Immature natural killer cell (primary cell): ENCODE results near the gene MGLL. TPM values are rescaled to one million over a fixed set of nuclear protein-coding genes. Genes with fewer than 3 reads are reported as not detected.

ENCODE experiments used
- DNase-seq, 3 donors: peaks; one replicate each; pipeline ENCODE4 v3.0.0; 2022; ENCODE audit warnings: mixed read lengths in 1 of 3
- H3K27ac Mint-ChIP-seq, 6 donors: one replicate each; pipeline ENCODE4 v1.8.0; 2020; ENCODE audit warnings: mixed read lengths in 6 of 6, mild to moderate bottlenecking in 5 of 6, inconsistent platforms in 4 of 6, moderate library complexity in 3 of 6
- H3K27me3 Mint-ChIP-seq, 3 donors: one replicate each; pipeline ENCODE4 v1.8.0; 2020 to 2021; ENCODE audit warnings: low read depth in 3 of 3, mild to moderate bottlenecking in 3 of 3, mixed read lengths in 3 of 3, moderate library complexity in 3 of 3, inconsistent platforms in 1 of 3
- H3K36me3 Mint-ChIP-seq, 3 donors: one replicate each; pipeline ENCODE4 v1.8.0; 2020; ENCODE audit warnings: mixed read lengths in 3 of 3, inconsistent platforms in 2 of 3, mild to moderate bottlenecking in 2 of 3
- H3K4me1 Mint-ChIP-seq, 2 donors: one replicate each; pipeline ENCODE4 v1.8.0; 2020; ENCODE audit warnings: inconsistent platforms in 2 of 2, mild to moderate bottlenecking in 2 of 2, mixed read lengths in 2 of 2, moderate library complexity in 1 of 2
- H3K4me3 Mint-ChIP-seq, 5 donors: one replicate each; pipeline ENCODE4 v1.8.0; 2020; ENCODE audit warnings: mild to moderate bottlenecking in 5 of 5, mixed read lengths in 5 of 5, inconsistent platforms in 3 of 5, moderate library complexity in 3 of 5
- H3K9me3 Mint-ChIP-seq, 6 donors: one replicate each; pipeline ENCODE4 v1.8.0; 2020; ENCODE audit warnings: mild to moderate bottlenecking in 6 of 6, mixed read lengths in 6 of 6, inconsistent platforms in 4 of 6, moderate library complexity in 3 of 6
- polyA plus RNA-seq, 3 donors: library from polyadenylated mRNA; unstranded; fragments of 300-500 nt; fragmentation: Illumina TruSeq; gene quantifications; one replicate each; pipeline ENCODE4 v1.2.3, GENCODE V29; 2021

The MGLL gene
- polyA plus RNA-seq, 3 donors from 2014 or later: 2.6 to 3.6 (median 2.6) TPM

DNA sequence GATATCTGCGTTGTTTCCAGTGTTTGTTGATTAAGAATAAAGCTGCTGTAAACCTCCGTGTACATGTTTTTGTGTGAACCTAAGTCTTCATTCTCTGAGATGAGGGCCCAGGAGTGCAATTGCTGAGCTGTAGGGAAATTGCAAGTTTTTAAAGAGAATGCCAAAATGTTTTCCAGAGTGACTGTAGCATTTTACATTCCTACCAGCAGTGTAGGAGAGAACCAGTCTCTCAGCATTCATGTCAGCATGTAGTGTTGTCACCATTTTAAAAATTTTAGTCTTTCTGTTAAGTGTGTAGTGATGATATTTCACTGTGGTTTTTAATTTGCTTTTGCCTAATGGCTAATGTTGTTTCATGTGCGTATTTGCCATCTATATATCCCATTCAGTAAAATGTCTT lies 3.4 kb upstream of the MGLL start:
- Mint-ChIP-seq H3K4me3 (no peak overlapping the region), H3K27ac (no peak overlapping the region), H3K36me3 (peaks cover 3 to 13% (median 5%) of the 10 kb centered on the region in 3 donors), H3K4me1 (peaks cover 6 to 9% of the 10 kb centered on the region in 2 donors), H3K27me3 (peaks cover 1 to 16% (median 8%) of the 10 kb centered on the region in 3 donors), H3K9me3 (peaks cover 11 to 32% (median 20%) of the 10 kb centered on the region in 6 donors)
- DNase-seq: no peak

DNA sequence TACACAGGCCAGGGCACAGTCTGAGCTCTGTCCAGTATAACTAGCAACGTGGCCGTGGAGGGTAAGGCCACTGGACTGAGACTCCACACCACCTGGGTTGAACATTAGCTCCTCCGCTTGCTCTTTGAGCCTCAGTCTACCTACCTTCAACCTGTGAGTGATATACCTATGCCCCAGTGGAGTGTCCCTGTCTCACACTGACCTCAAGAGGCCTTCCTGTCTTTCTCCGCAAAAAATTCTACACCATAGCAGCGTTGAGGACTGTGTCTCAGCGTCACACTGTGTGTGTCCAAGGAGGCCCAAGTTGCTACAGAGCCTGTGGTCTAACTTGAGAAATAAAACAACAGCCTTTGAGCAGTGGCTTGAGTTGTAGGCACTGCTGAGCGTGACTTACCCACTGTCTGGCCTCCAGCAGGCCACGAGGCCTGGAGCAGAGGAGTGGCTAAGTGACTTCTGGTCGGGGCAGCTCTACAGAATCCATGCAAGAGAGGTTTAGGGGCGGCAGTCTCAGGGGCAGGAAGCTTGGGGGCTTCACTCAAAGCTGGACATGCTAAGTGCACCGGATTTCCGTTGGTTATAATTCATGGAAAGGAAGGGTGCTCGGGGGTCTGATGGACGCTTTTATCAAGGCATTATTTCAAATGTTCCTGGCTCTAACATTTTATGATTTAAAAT lies 2.0 kb upstream of the MGLL start:
- Mint-ChIP-seq H3K36me3 (peaks cover 0 to 4% (median 0%) of the 10 kb centered on the region in 3 donors), H3K9me3 (peaks cover 4 to 17% (median 9%) of the 10 kb centered on the region in 6 donors), H3K27me3 (peaks cover 1 to 24% (median 8%) of the 10 kb centered on the region in 3 donors), H3K4me3 (peak overlapping the region in 3 of 5 donors; percentile 59 to 64 (median 61)), H3K4me1 (peaks cover 9 to 14% of the 10 kb centered on the region in 2 donors), H3K27ac (no peak overlapping the region)
- DNase-seq: no peak

DNA sequence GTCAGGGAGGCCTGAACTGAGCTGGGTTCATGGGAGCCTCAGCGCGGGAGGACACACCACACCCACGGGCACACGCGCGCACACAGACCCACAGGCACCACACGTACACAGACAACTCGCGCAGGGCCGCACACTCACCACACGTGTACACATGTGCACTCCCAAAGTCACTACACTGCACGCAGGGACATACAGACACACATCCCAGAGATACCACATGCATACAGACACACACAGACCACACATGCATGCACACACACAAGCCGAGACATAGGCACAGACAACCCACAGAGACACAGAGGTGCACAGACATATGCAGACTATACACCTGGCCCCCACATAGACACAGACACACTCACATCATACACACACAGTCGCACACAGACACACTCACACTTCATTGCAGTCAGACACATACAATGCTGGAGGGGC lies 1.1 kb upstream of the MGLL start:
- Mint-ChIP-seq H3K27me3 (peaks cover 1 to 24% (median 8%) of the 10 kb centered on the region in 3 donors), H3K36me3 (peaks cover 0 to 4% (median 0%) of the 10 kb centered on the region in 3 donors), H3K27ac (peak overlapping the region in 1 of 6 donors; percentile 43), H3K9me3 (peaks cover 0 to 9% (median 5%) of the 10 kb centered on the region in 6 donors), H3K4me1 (peaks cover 9 to 14% of the 10 kb centered on the region in 2 donors), H3K4me3 (peak overlapping the region; percentile 59 to 73 (median 64))
- DNase-seq: no peak

DNA sequence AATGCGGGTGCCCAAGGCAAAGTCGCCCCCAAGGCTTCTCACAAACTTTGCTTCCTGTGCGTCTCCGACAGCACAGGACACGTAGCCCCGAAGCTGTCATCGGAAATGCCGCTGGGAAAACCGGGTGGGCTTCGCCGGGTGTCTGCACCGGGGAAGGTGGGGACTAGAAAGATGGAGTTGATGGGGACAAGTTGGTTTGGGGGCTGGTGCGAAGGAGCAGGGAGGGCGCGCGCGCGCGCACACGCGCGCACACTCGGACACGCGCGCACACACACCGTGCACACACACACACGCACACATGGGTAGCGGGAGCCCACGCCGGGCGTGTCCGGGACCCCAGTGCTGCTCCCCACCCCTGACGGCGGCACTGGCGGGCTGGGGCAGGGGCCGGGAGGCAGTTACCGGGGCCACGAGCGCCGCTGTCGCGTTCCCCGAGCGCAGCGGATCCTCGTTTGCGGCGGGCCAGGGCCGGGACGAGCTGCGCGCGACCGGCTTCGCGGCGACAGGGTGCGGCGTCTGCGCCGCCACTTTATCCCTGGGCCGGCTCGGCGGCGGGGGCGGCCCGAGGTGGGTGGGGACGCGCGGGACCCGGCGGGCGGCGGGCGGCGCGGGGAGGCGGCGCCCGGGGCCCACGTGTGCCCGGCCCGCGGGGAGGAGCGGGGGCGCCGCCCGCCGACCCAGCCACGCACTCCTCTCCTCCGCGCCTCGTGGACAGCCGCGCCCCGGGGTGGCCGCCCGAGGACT lies 539 bp upstream of the MGLL start:
- H3K4me1 Mint-ChIP-seq: peaks cover 9 to 14% of the 10 kb centered on the region in 2 donors
- peak in 2 of 3 donors; percentile 2 to 11 for DNase-seq
- peaks cover 0 to 3% (median 0%) of the 10 kb centered on the region in 6 donors for H3K9me3 Mint-ChIP-seq
- H3K36me3 Mint-ChIP-seq: peaks cover 0 to 4% (median 0%) of the 10 kb centered on the region in 3 donors
- peak overlapping the region; percentile 68 to 89 (median 85) for H3K4me3 Mint-ChIP-seq
- peaks cover 1 to 24% (median 8%) of the 10 kb centered on the region in 3 donors for H3K27me3 Mint-ChIP-seq
- H3K27ac Mint-ChIP-seq: no peak overlapping the region

DNA sequence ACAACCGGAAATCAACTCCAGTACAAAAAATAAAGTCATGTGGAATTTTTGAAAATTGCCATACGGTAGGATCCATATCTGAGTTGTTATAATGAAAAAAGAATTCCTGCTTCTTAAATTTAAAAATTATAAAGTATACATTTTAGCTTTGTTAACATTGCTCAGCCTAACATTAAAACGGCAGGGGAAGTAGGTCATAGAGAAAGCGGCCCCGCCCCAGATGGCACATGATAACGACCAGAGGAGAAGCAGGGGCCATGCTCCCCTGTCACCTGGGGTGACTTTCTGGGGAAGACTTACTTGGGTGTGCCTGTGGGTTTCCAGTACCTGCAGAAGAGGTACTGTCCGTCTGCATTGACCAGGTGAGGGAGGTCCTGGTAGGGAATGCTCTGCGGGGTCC lies 921 bp downstream of the MGLL start:
- Mint-ChIP-seq H3K27ac (no peak overlapping the region), H3K27me3 (peaks cover 1 to 27% (median 8%) of the 10 kb centered on the region in 3 donors), H3K4me1 (peaks cover 9 to 14% of the 10 kb centered on the region in 2 donors), H3K4me3 (peak overlapping the region in 3 of 5 donors; percentile 10 to 70 (median 45)), H3K9me3 (no peaks in the 10 kb centered on the region), H3K36me3 (peaks cover 0 to 4% (median 0%) of the 10 kb centered on the region in 3 donors)
- no peak for DNase-seq

DNA sequence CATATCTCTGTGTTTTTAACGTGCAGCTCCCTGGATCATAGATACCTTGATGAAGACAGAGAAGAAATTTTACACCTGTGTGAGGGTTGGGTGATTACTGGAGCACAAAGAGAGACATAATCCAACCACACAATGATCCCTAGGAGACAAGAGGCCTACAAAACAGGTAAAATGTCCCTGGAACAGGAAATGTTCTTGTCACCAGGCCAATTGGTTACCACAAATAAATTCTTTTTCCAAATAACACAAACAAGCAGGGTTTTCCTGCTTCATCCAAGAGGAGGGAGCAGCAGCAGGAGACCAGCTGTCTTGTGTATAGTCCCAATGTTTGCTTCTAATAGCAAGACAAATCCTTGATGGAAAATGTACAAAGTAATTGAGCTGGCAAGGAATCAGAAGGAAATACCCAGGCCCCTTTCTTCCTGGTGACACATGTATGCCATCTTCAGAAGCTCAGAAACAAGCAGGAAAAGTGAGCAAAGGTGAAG lies 1.4 kb downstream of the MGLL start:
- Mint-ChIP-seq H3K27ac (no peak overlapping the region), H3K27me3 (peaks cover 1 to 25% (median 10%) of the 10 kb centered on the region in 3 donors), H3K4me3 (peak overlapping the region in 2 of 5 donors; percentile 14 to 29), H3K9me3 (no peaks in the 10 kb centered on the region), H3K36me3 (peaks cover 0 to 4% (median 0%) of the 10 kb centered on the region in 3 donors), H3K4me1 (peaks cover 9 to 14% of the 10 kb centered on the region in 2 donors)
- DNase-seq: no peak

DNA sequence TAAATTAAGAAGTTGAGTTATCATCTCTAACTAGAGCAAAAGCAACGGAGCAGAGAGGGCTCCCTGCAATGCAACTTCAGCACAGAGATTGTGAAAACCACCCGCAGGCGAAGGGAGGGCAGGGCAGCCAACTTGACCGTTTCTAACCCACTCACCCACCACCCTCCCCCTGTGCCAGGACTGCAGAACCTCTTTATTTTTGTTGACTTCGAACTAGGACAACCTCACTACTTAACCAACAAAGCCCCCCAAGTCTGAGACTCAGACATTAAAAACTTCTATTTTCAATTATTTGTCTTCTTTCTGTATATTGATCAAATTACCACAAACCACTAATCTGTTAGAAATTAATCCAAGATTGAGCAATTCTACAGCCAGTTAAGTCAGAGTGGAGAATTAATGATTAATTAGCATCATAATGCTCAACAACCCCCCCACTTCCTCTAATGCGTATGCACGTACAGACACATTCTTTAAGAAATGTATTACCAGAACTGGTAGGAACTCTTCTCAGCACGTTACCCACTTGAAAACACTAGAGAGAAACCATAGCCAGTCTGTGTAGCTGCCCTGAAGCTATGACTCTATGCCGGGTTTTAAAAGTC lies 2.0 kb downstream of the MGLL start:
- Mint-ChIP-seq H3K36me3 (peaks cover 0 to 4% (median 0%) of the 10 kb centered on the region in 3 donors), H3K4me1 (peaks cover 9 to 14% of the 10 kb centered on the region in 2 donors), H3K9me3 (no peaks in the 10 kb centered on the region), H3K27me3 (peaks cover 1 to 25% (median 10%) of the 10 kb centered on the region in 3 donors), H3K4me3 (peak overlapping the region in 1 of 5 donors; percentile 14), H3K27ac (no peak overlapping the region)
- no peak for DNase-seq

DNA sequence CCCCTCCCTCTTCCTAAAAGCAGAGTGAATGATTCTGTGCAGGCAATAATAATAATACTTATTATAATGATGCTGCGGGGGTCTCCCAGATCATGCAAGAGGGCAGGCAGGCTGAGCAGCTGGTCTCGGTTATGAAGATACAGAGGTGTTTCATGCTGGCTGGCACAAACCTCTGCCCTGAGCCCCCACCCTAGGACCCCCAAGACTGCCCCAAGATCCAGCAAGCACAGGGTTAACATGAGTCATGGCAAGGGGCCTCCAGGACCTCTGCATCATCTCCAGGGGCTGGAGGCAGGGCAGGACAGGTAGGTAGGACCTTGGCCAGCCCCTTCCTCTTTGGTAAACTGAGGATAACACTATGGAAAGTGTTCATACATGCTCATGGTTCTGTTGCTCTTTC lies 2.7 kb downstream of the MGLL start:
- peaks cover 0 to 4% (median 0%) of the 10 kb centered on the region in 3 donors for H3K36me3 Mint-ChIP-seq
- peaks cover 1 to 25% (median 10%) of the 10 kb centered on the region in 3 donors for H3K27me3 Mint-ChIP-seq
- H3K27ac Mint-ChIP-seq: no peak overlapping the region
- H3K9me3 Mint-ChIP-seq: no peaks in the 10 kb centered on the region
- H3K4me3 Mint-ChIP-seq: no peak overlapping the region
- DNase-seq: no peak
- H3K4me1 Mint-ChIP-seq: peaks cover 9 to 14% of the 10 kb centered on the region in 2 donors

DNA sequence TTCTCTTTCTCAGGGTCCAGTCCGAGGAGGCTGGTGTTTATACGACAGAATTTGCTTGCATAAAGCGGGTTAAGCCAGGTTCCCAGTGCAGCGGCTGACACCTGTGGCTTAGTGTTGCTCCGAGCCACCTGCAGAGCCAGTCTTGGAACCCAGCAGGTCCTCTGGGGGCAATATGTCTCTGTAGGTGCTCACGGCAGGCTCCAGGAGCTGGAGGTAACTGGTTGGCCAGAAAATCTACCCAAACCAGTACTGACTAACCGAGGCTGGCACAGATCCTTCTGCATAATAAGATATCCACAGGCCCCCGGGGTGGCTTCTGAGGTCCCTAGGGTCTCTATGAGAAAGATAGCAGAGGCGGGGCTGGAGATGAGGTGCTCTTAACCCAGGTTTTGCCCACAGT lies 3.2 kb downstream of the MGLL start:
- DNase-seq: no peak
- H3K4me1 Mint-ChIP-seq: peaks cover 9 to 14% of the 10 kb centered on the region in 2 donors
- peaks cover 1 to 25% (median 10%) of the 10 kb centered on the region in 3 donors for H3K27me3 Mint-ChIP-seq

DNA sequence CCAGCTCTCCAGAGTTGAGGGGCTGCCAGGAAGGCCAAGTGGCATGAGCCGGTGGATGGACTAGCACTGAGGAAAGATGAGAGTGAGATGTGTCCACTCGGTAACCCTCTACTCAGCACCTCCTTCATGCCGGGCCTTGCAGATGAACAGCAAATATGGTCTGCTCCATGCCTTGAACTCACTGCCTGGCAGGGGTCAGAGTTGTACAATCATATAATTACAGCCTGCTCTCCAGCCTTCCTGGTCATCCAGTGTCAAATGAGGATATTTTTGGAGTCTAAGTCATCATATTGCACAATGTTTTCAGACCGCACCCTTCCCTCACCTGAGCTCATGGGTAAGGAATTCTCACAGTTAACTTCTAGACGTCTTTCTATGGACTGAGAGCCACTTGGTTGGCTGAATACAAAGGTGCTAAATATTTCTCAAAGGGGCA lies 4.9 kb downstream of the MGLL start:
- H3K9me3 Mint-ChIP-seq: no peaks in the 10 kb centered on the region
- no peak overlapping the region for H3K4me3 Mint-ChIP-seq
- no peak overlapping the region for H3K27ac Mint-ChIP-seq
- H3K4me1 Mint-ChIP-seq: peaks cover 3 to 15% of the 10 kb centered on the region in 2 donors
- H3K36me3 Mint-ChIP-seq: no peaks in the 10 kb centered on the region
- peaks cover 0 to 18% (median 7%) of the 10 kb centered on the region in 3 donors for H3K27me3 Mint-ChIP-seq
- DNase-seq: no peak

More for the DNA sequence above, 3.2 kb downstream of the MGLL start:
- no peak overlapping the region for H3K4me3 Mint-ChIP-seq
- H3K9me3 Mint-ChIP-seq: no peaks in the 10 kb centered on the region
- no peak overlapping the region for H3K27ac Mint-ChIP-seq
- peaks cover 0 to 4% (median 0%) of the 10 kb centered on the region in 3 donors for H3K36me3 Mint-ChIP-seq

DNA sequence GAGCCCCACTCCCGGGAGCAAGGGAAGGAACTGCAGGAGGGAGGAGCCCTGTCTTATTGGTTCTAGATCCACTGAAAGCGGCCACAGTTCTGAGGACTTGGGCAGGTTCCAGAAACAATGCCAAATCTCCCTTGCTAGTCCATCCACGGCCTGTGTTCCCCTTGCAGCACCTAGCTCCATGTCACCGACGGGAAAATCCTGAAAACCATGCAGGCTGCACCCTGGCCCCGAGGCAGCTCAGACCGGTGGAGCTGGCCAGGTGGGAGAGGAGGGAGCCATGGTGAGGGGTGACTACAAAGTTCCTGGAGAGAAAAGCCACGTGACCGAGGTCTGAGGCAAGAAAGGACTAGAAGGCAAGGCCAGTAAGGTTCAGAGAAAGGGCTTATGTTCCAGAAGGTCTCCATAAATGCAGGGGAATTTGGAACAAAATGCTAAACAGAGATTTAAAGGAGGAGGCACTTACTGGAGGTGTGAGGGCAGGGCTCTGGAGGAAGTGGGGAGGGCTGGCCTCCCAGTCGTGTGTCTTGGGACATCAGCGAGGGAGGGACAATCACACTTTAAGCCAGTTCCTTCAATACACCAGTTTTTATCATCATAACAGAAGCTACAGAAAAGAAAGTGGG lies 5.4 kb downstream of the MGLL start:
- peaks cover 0 to 15% (median 4%) of the 10 kb centered on the region in 3 donors for H3K27me3 Mint-ChIP-seq
- no peak overlapping the region for H3K27ac Mint-ChIP-seq
- no peak for DNase-seq
- no peak overlapping the region for H3K4me3 Mint-ChIP-seq
- no peaks in the 10 kb centered on the region for H3K9me3 Mint-ChIP-seq
- peaks cover under 1 to 15% of the 10 kb centered on the region in 2 donors for H3K4me1 Mint-ChIP-seq
- no peaks in the 10 kb centered on the region for H3K36me3 Mint-ChIP-seq

DNA sequence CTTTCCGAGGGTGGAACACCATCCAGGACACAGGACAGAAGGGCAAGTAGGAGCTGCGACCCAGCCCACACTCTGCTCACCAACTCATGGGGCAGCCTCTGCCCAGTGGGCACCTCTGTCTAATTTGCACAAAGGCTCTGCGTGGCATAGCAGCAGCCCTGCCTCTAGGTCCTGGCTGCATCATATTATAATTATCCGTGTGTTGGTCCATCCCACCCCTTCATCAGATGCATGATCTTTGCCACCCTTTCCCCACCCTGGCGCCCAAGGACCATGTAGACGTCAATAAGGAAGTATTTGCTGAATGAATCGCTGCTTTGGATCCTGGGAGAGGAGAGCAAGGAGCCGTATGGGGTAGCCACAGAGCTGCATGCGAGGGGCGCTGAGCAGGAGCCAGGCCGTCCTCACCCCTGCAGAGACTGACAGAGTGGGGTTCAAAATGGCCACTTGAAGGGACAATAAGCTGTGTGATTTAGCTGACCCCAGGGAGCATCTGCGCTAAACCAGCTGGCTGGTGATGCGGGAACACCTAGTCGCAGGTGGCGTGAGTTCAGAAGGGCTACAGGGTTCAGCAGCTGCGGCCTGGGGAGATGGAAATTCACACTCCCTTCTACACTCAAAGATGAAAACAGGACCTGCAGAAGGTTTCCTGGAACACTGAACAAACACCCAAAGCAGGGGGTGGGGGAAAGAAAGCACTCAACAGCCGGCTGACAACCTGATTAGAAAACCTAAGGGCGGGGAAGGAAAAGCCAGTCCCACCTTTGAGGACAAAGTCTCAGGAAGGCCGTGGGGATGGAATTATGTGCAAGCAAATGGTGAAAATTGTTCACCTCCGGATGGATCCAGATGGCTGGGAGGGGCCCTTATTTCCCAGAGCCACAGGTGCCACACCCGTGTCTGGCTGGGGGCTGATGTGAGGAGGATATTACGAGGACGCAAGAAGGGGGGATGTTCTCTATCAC lies 6.4 kb downstream of the MGLL start:
- H3K27ac Mint-ChIP-seq: no peak overlapping the region
- H3K4me3 Mint-ChIP-seq: no peak overlapping the region
- H3K4me1 Mint-ChIP-seq: peaks cover 0 to 19% of the 10 kb centered on the region in 2 donors
- peaks cover 0 to 15% (median 2%) of the 10 kb centered on the region in 3 donors for H3K27me3 Mint-ChIP-seq
- no peak for DNase-seq
- H3K36me3 Mint-ChIP-seq: no peaks in the 10 kb centered on the region
- H3K9me3 Mint-ChIP-seq: no peaks in the 10 kb centered on the region
